ENCODE results near the gene CLDN14. TPM values are rescaled to one million over a fixed set of nuclear protein-coding genes. Genes with fewer than 3 reads are reported as not detected.

Gene CLDN14
- total and polyA plus RNA-seq, 9 donors: 0.15 TPM; not detected in 8

- DNase-seq: no peak
- TF ChIP-seq EP300 (IDR thresholded peaks at IDR 0.05): no peak
- no peak for TF ChIP-seq POLR2A (IDR thresholded peaks at IDR 0.05)
- TF ChIP-seq CTCF (IDR thresholded peaks at IDR 0.05): no peak
- no peaks in the 10 kb centered on the region for H3K4me1 ChIP-seq (ENCODE audit: insufficient read depth)
- WGBS, 3 donors: 90 to 92% (median 92%) methylated on average over 6 of the region's 6 CpGs
- no peak overlapping the region for H3K4me3 ChIP-seq
- intact Hi-C loops (cut with DNase I): loop anchor here in 1 of 4 donors (5.0 kb wide), 1 partner anchor 247 kb away; no protein-coding TSS in a partner anchor
- no peaks in the 10 kb centered on the region for H3K27me3 ChIP-seq
- H3K36me3 ChIP-seq: no peaks in the 10 kb centered on the region
- no peak overlapping the region for H3K27ac ChIP-seq
- H3K9me3 ChIP-seq: no peaks in the 10 kb centered on the region
Measured at GRCh38 chr21:36415375-36415774, 64.5 kb downstream of the CLDN14 start.

- no peak for DNase-seq
- Histone ChIP-seq H3K4me3 (no peak overlapping the region), H3K27me3 (no peaks in the 10 kb centered on the region), H3K4me1 (ENCODE audit: insufficient read depth) (no peaks in the 10 kb centered on the region), H3K9me3 (no peaks in the 10 kb centered on the region), H3K36me3 (no peaks in the 10 kb centered on the region), H3K27ac (no peak overlapping the region)
- TF ChIP-seq POLR2A (IDR thresholded peaks at IDR 0.05): no peak
- no peak for TF ChIP-seq EP300 (IDR thresholded peaks at IDR 0.05)
- TF ChIP-seq CTCF (IDR thresholded peaks at IDR 0.05): no peak
- 89 to 94% (median 90%) methylated on average over 11 of the region's 11 CpGs for WGBS, 3 donors
- intact Hi-C loops (cut with DNase I): no loop called here
Measured at GRCh38 chr21:36412916-36413315, 67.0 kb downstream of the CLDN14 start.

- no peak for DNase-seq
- no peaks in the 10 kb centered on the region for H3K9me3 ChIP-seq
- 97 to 98% (median 98%) methylated on average over 10 of the region's 10 CpGs for WGBS, 3 donors
- intact Hi-C loops (cut with DNase I): no loop called here
- TF ChIP-seq EP300 (IDR thresholded peaks at IDR 0.05) (no peak), POLR2A (IDR thresholded peaks at IDR 0.05) (no peak), CTCF (IDR thresholded peaks at IDR 0.05) (no peak)
- no peaks in the 10 kb centered on the region for H3K27me3 ChIP-seq
- no peaks in the 10 kb centered on the region for H3K36me3 ChIP-seq
- no peak overlapping the region for H3K4me3 ChIP-seq
- H3K27ac ChIP-seq: no peak overlapping the region
- no peaks in the 10 kb centered on the region for H3K4me1 ChIP-seq (ENCODE audit: insufficient read depth)
Measured at GRCh38 chr21:36411301-36411700, 68.6 kb downstream of the CLDN14 start.

Other genes with a start within 250 kb of the CLDN14 start
- gene MORC3, start 159.9 kb downstream of the CLDN14 start, total RNA-seq: 10 to 100 TPM; 35.4 to 55.6 (median 39.1) TPM
- gene MORC3, start 159.9 kb downstream of the CLDN14 start, polyA plus RNA-seq: 10 to 100 TPM; 18.9 to 26.0 TPM
- gene CHAF1B, start 94.7 kb downstream of the CLDN14 start, total RNA-seq: 1 to 10 TPM; 1.7 to 3.9 (median 2.9) TPM
- 1 to 10 TPM; 1.6 to 2.7 TPM for gene CHAF1B, start 94.7 kb downstream of the CLDN14 start, polyA plus RNA-seq
- gene SIM2, start 219.0 kb upstream of the CLDN14 start, total RNA-seq: under 1 TPM in 3 of 7 donors, not detected in 4; 0.11 to 0.23 (median 0.15) TPM
- under 1 TPM; 0.01 to 0.03 TPM for gene SIM2, start 219.0 kb upstream of the CLDN14 start, polyA plus RNA-seq